Activated T-cell treated with anti-CD3 and anti-CD28 coated beads for 1 hour (primary cell): ENCODE results near the gene SLC7A5.

Experiments
- DNase-seq: peaks from one replicate; pipeline ENCODE4 v3.0.0-alpha.2; 2020; ENCODE audit warnings: low read depth

The SLC7A5 gene

DNA sequence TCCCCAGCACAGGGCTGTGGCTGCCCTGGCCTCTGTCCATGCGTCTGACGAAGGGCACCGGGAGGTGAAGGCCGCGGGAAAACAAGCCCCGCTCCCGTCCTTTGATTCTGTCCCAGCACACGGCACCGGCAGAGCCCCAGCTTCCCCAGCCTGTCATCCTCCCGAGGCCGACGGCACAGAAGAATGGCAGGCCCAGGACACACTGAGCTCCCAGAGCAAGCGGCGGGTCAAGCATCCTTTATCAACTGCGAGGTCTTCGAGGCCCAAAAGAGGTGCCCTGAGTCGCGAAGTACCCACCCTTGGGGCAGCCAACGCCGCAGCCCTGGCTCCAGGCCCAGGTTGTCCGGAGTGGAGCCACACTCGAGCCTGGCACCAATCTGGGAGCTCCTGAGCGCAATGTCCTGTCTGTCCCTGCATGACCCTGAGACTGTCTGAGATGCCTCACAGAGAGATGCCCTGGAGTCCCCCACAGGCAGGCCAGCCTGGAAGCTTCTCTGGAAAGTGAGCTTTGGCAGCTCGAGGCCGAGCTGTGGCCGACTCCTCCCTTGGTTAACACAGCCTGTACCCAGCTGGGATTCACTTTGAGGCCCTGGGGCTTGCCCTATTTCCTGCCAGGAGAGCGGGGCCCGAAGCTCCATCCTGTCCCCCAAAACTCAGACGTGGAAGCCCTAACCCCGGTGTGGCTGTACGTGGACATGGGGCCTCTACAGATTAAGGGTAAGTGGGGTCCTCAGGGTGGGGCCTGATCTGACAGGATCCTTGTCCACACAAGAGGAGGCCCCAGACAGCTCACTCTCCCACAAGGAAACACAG is 23.3 kb downstream of the SLC7A5 start:
- no peak for DNase-seq

- DNase-seq: no peak
Measured at GRCh38 chr16:87845213-87845612, 24.1 kb downstream of the SLC7A5 start.

- DNase-seq: no peak
Measured at GRCh38 chr16:87844809-87845208, 24.5 kb downstream of the SLC7A5 start.

DNA sequence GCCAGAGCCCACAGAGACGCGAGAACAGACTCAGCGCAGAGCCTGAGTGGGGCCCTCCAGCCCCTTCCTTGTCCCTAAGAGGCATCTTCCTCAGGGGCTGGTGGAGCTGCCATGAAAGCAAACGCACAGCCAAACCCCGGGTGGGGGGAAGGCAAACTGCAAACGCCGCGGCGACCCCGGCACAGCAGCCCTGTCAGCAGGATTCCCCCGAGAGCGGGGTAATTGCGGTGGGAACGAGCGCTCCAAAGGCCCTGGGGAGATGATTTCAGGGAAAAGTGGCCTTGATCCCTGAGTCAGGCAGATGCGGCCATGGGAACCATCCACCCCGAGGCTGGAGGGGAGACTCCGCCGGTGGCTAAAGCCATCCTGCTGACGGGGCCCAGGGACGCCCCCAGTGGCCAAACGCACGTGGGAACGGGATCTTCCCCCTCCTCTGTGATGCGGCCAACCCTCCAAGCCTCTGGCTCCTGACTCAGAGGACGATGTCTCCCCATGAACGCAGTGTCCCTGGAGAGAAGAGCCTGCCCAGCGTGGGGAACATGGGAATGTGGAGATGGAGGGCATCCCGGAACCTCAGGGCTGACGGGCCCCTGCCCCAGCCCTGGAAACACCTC is 25.1 kb downstream of the SLC7A5 start:
- DNase-seq: no peak

GRCh38 chr16:87843678-87844105 is 25.6 kb downstream of the SLC7A5 start:
- no peak for DNase-seq

DNA sequence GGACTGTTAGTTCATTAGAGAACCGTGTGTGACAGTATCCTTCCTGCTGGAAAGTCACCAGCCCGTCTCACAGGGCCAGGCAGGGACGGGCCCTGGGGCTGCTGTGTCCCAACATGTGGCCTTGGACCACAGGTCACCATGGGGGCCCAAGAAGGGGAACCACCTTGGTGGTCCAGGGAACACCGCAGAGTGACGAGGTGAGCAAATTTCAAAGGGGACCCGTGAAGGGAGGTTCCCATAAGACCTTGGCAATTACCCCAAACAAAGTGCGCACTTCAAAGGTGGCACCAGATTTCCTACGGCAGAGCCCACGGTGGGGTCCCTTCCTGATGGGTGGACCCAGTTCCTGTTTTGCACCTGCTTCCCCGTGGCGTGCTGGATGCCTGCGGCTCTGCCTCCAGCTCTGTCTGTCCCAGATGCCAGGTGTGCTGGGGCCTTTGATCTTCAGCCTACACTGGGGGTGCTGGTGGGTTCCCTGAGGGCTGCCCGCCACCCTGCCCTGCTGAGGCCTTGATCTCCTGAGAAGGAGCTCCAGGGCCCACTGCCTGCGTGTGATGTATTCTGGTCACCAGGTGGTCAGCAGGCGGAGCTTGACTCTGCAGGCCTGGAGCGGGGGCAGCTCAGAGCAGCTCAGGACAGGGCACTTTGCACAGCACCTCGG is 27.0 kb downstream of the SLC7A5 start:
- DNase-seq: no peak

- DNase-seq: no peak
Measured at GRCh38 chr16:87841340-87842208, 27.7 kb downstream of the SLC7A5 start.

- DNase-seq: no peak
Measured at GRCh38 chr16:87840271-87840978, 28.9 kb downstream of the SLC7A5 start.

DNA sequence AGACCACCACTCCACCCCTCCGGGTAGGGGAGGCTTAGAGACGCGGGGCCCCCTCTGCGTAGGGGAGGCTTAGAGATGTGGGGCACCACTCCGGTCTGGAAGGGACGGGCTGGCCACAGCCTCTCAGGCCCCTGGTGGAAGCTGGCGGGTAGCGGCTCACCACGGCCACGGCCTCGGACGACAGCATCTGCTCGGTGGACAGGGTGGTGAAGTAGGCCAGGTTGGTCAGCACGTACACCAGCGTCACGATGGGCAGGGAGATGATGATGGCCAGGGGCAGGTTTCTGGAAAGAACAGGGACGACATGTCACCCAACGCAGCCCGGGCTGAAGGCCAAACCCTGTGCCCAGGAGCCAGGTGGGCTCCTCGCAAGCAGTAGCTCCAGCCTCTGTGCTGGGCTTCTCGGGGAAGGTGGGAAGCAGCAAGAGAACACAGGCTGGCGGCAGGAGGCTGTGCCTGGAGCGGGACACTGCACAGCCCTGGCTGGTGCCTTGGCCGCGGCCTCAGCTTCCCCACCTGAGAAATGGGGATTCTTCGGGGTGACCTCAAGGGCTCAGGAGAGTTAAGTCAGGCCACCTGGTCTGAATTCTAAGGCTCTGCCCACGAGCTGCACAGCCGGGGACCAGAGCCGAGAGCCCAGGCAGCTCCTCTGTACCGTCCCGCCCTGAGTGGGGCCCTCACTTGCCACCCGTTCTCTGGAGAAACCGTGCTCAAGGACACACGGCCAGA is 29.6 kb downstream of the SLC7A5 start:
- DNase-seq: no peak

GRCh38 chr16:87838643-87839541 is 30.4 kb downstream of the SLC7A5 start:
- no peak for DNase-seq

GRCh38 chr16:87837627-87838289 is 31.5 kb downstream of the SLC7A5 start:
- DNase-seq: no peak

GRCh38 chr16:87836844-87837581 is 32.3 kb downstream of the SLC7A5 start:
- no peak for DNase-seq

DNA sequence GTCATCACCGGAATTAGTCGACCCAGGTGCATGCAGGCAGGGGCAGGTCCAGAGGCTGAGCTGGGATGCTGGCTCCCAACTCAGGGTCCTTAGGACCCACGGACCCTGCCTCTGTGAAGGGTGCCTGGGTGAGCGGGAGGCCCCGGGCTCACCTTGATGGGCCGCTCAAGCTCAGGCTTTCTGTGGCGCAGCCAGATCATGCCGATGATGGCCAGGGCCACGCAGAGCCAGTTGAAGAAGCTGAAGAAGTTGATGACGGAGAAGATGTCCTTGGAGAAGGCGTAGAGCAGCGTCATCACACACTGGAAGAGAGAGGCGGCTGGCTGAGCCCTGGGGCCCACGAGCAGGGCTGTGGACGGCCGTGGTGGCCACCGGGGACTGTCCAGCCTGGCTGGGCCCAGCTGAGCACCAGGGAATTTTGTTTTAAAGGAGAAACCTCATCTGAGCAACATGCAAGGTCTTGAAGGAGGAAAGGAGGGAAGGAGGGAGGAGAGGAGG is 32.9 kb downstream of the SLC7A5 start:
- DNase-seq: no peak

GRCh38 chr16:87835882-87836331 is 33.4 kb downstream of the SLC7A5 start:
- DNase-seq: no peak

DNA sequence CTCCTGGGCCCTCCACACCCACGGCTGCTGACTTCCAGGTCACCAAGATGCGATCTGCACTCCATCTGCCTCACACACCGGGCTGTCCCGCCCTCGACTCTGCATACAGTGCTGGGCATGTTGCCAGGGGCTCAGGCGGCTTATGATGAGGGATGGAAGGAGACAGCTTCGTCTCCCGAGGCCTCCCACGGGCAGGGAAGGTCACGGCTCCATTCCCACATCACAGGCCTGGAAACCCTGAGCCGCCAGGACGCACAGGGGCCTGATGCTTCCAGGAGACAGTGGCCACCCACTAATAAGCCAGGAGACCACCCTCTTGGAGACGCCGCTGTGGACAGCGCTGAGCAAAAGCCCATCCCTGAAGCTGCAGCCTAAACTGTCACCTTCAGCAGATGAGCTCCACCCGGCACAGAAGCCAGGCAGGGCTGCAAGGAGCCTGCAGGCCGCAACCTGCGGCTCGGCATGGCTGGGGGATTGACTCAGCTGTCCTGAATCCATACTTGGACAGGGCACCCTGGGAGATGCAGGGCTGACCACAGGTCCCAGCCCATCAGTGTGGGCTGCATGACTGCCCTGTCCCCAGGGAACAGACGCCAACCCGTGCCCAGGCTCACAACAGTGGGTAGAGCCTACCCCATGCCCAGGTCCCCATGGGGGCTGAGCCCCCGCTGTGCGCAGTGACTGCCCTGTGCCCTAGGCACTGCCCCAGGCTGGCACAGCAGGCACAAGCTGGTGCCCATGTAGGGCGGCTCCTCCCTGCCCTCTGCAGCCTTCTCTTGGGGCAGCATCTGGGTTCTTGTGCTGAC is 34.4 kb downstream of the SLC7A5 start:
- no peak for DNase-seq

GRCh38 chr16:87834005-87834667 is 35.2 kb downstream of the SLC7A5 start:
- DNase-seq: no peak

DNA sequence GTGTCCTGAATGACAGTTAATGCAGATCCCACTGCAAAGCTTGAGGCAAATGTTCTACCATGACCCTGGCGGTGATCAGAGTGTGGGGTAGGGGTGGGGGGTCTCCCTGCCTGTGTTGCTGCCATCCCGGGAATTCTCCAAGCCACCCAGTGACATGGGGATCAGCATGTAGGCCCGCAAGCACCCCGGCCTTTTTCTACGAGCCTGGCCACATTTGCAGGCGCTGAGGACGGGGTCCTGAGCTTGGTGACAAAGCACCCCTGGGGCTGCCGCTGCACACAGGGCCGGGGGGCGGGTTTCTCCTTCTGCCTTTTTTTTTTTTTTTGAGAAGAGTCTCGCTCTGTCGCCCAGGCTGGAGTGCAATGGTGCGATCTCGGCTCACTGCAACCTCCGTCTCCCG is 35.8 kb downstream of the SLC7A5 start:
- no peak for DNase-seq
